H9 (cell line): Measurements from ENCODE around the gene DAD1. TPM values are rescaled to one million over a fixed set of nuclear protein-coding genes. Genes with fewer than 3 reads are reported as not detected.

ENCODE experiments used
- DNase-seq: peaks from one replicate; pipeline ENCODE4 v3.0.0-alpha.2; 2017
- H2AFZ ChIP-seq: one replicate; pipeline ENCODE4 v1.6.1; 2013; ENCODE audit warnings: mild to moderate bottlenecking, low read length, control low read depth, moderate library complexity
- H2AK5ac ChIP-seq: 2 replicates; pipeline ENCODE4 v1.6.1; 2013; ENCODE audit warnings: low read length, control low read depth, mixed read lengths; ENCODE audit not compliant: insufficient read length
- H2BK120ac ChIP-seq: one replicate; pipeline ENCODE4 v1.6.1; 2013; ENCODE audit warnings: low read depth, mild to moderate bottlenecking, low read length, control low read depth, inconsistent platforms; ENCODE audit not compliant: poor library complexity, severe bottlenecking
- H2BK12ac ChIP-seq: 2 replicates; pipeline ENCODE4 v1.6.1; 2013; ENCODE audit warnings: low read length, control low read depth, mixed read lengths, low read depth; ENCODE audit not compliant: insufficient read length
- H2BK15ac ChIP-seq: 2 replicates; pipeline ENCODE4 v1.6.1; 2013; ENCODE audit warnings: low read depth, low read length, control low read depth
- H2BK20ac ChIP-seq: one replicate; pipeline ENCODE4 v1.6.1; 2013; ENCODE audit warnings: low read depth, mild to moderate bottlenecking, low read length, control low read depth, inconsistent platforms; ENCODE audit not compliant: poor library complexity, severe bottlenecking
- H2BK5ac ChIP-seq: 2 replicates; pipeline ENCODE4 v1.6.1; 2013; ENCODE audit warnings: low read length, control low read depth, mixed read lengths; ENCODE audit not compliant: insufficient read length
- H3K14ac ChIP-seq: 2 replicates; pipeline ENCODE4 v1.6.1; 2013; ENCODE audit warnings: low read length, control low read depth; ENCODE audit not compliant: insufficient read depth
- H3K18ac ChIP-seq: 2 replicates; pipeline ENCODE4 v1.6.1; 2013; ENCODE audit warnings: low read depth, mild to moderate bottlenecking, mixed read lengths, low read length, control low read depth; ENCODE audit not compliant: insufficient read length
- H3K23ac ChIP-seq: 2 replicates; pipeline ENCODE4 v1.6.1; 2013; ENCODE audit warnings: low read length, control low read depth, mixed read lengths, low read depth; ENCODE audit not compliant: insufficient read length
- H3K23me2 ChIP-seq: 2 replicates; pipeline ENCODE4 v1.6.1; 2013; ENCODE audit warnings: low read depth, mild to moderate bottlenecking, mixed read lengths, low read length, control low read depth; ENCODE audit not compliant: insufficient read length, poor library complexity, severe bottlenecking
- H3K27ac ChIP-seq: 2 replicates; pipeline ENCODE4 v1.5.1; 2013; ENCODE audit warnings: low read length, control low read depth, mixed read lengths, low read depth; ENCODE audit not compliant: insufficient read length
- H3K27me3 ChIP-seq: 2 replicates; pipeline ENCODE4 v1.6.1; 2013; ENCODE audit warnings: low read length, control low read depth, inconsistent platforms; ENCODE audit not compliant: insufficient read depth
- H3K4ac ChIP-seq: 2 replicates; pipeline ENCODE4 v1.6.1; 2013; ENCODE audit warnings: low read depth, mild to moderate bottlenecking, control low read depth, inconsistent platforms, low read length, moderate library complexity
- H3K4me1 ChIP-seq: 2 replicates; pipeline ENCODE4 v1.6.1; 2013; ENCODE audit warnings: low read length, control low read depth, inconsistent platforms; ENCODE audit not compliant: insufficient read depth
- H3K4me2 ChIP-seq: 2 replicates; pipeline ENCODE4 v1.6.1; 2013; ENCODE audit warnings: low read length, control low read depth, mixed read lengths; ENCODE audit not compliant: insufficient read length, insufficient read depth
- H3K56ac ChIP-seq: 2 replicates; pipeline ENCODE4 v1.6.1; 2013; ENCODE audit warnings: low read depth, mild to moderate bottlenecking, mixed read lengths, low read length, control low read depth; ENCODE audit not compliant: insufficient read length
- H3K79me1 ChIP-seq: 2 replicates; pipeline ENCODE4 v1.6.1; 2013; ENCODE audit warnings: low read depth, mild to moderate bottlenecking, moderate library complexity, low read length, control low read depth, inconsistent platforms; ENCODE audit not compliant: insufficient read depth, poor library complexity, severe bottlenecking
- H3K79me2 ChIP-seq: 2 replicates; pipeline ENCODE4 v1.6.1; 2013; ENCODE audit warnings: low read length, control low read depth, inconsistent platforms; ENCODE audit not compliant: insufficient read depth
- H3K9ac ChIP-seq: 2 replicates; pipeline ENCODE4 v1.6.1; 2013; ENCODE audit warnings: low read length, control low read depth, mixed read lengths; ENCODE audit not compliant: insufficient read length; ENCODE audit errors: extremely low read depth
- H3K9me3 ChIP-seq: one replicate; pipeline ENCODE4 v1.6.1; 2013; ENCODE audit warnings: low read depth, low read length, inconsistent platforms; ENCODE audit not compliant: control insufficient read depth
- H3T11ph ChIP-seq: one replicate; pipeline ENCODE4 v1.6.1; 2013; ENCODE audit warnings: mild to moderate bottlenecking, low read length, control low read depth, inconsistent platforms
- H4K20me1 ChIP-seq: one replicate; pipeline ENCODE4 v1.6.1; 2013; ENCODE audit not compliant: control insufficient read depth, insufficient read length, insufficient read depth
- H4K5ac ChIP-seq: 2 replicates; pipeline ENCODE4 v1.6.1; 2013; ENCODE audit warnings: low read depth, mild to moderate bottlenecking, mixed read lengths, low read length, control low read depth; ENCODE audit not compliant: insufficient read length
- H4K8ac ChIP-seq: replicated peaks from 2 replicates; pipeline ENCODE4 v1.6.1; 2013; ENCODE audit warnings: low read length, control low read depth, mixed read lengths, low read depth; ENCODE audit not compliant: insufficient read length
- H4K91ac ChIP-seq: 2 replicates; pipeline ENCODE4 v1.6.1; 2013; ENCODE audit warnings: low read depth, mild to moderate bottlenecking, moderate library complexity, mixed read lengths, low read length, control low read depth; ENCODE audit not compliant: insufficient read length
- H3K27ac Mint-ChIP-seq, 3 experiments: 2 replicates in 2 of 3; 3 replicates in 1 of 3; pipeline ENCODE4 v1.8.0; 2020 to 2021; ENCODE audit warnings: mixed read lengths in 3 of 3, mild to moderate bottlenecking in 1 of 3, moderate library complexity in 1 of 3
- H3K27me3 Mint-ChIP-seq: 2 replicates; pipeline ENCODE4 v1.8.0; 2021; ENCODE audit warnings: low read depth, mild to moderate bottlenecking, moderate library complexity, mixed read lengths
- H3K36me3 Mint-ChIP-seq, 3 experiments: 2 replicates in 2 of 3; 3 replicates in 1 of 3; pipeline ENCODE4 v1.8.0; 2020 to 2021; ENCODE audit warnings: low read depth in 3 of 3, mixed read lengths in 3 of 3; ENCODE audit not compliant: insufficient read depth in 1 of 3
- H3K4me1 Mint-ChIP-seq, 2 experiments: 2 replicates each; pipeline ENCODE4 v1.8.0; 2020; ENCODE audit warnings: mixed read lengths in 2 of 2
- H3K4me3 Mint-ChIP-seq, 2 experiments: 2 replicates in 1 of 2; 3 replicates in 1 of 2; pipeline ENCODE4 v1.8.0; 2020 to 2021; ENCODE audit warnings: mild to moderate bottlenecking in 2 of 2, mixed read lengths in 2 of 2, moderate library complexity in 1 of 2
- H3K9me3 Mint-ChIP-seq, 2 experiments: 2 replicates in 1 of 2; 3 replicates in 1 of 2; pipeline ENCODE4 v1.8.0; 2020; ENCODE audit warnings: mild to moderate bottlenecking in 2 of 2, mixed read lengths in 2 of 2, moderate library complexity in 1 of 2
- CTCF ChIP-seq: fragments of 200-600 bp; sonication (generic); conservative IDR thresholded peaks from 3 replicates; pipeline ENCODE4 v1.8.0; 2021; ENCODE audit warnings: antibody characterized with exemption, mild to moderate bottlenecking
- WGBS: extraction: QIAGEN DNeasy Blood & Tissue Kit; methylation state at CpG from one replicate; pipeline ENCODE4 v1.1.7; 2013; ENCODE audit warnings: missing lambda C conversion rate, low lambda C conversion rate, mixed read lengths; ENCODE audit not compliant: insufficient read length; ENCODE audit errors: extremely low coverage; 5-methylcytosine and 5-hydroxymethylcytosine counted together
- total RNA-seq: library from RNA; stranded (reverse); gene quantifications from 2 replicates; pipeline ENCODE4 v1.2.1, GENCODE V29; 2021

The DAD1 gene
- total RNA-seq, 1 experiment from 2014 or later = 127 TPM

GRCh38 chr14:22551605-22551997 is 37.4 kb downstream of the DAD1 start:
- no peaks in the 10 kb centered on the region for H3K79me2 ChIP-seq
- H3K4ac ChIP-seq = no peak overlapping the region
- H3K23ac ChIP-seq = no peak overlapping the region
- H3K27ac Mint-ChIP-seq = no peak overlapping the region
- H4K20me1 ChIP-seq = no peaks in the 10 kb centered on the region
- no peak overlapping the region for H2BK15ac ChIP-seq
- no peak overlapping the region for H3K14ac ChIP-seq
- no peak overlapping the region for H3K18ac ChIP-seq
- H3K4me3 Mint-ChIP-seq = no peak overlapping the region
- H4K8ac ChIP-seq = no peak overlapping the region
- no peak overlapping the region for H2AK5ac ChIP-seq
- no peak for TF ChIP-seq CTCF
- no peaks in the 10 kb centered on the region; a peak in 1 of 5 replicates for H3K9me3 Mint-ChIP-seq
- no peak overlapping the region for H2AFZ ChIP-seq
- no peaks in the 10 kb centered on the region for H3K9me3 ChIP-seq
- H3K4me1 ChIP-seq = peaks cover 10% of the 10 kb centered on the region; the same call in 1 of the 2 replicates
- H3K56ac ChIP-seq = no peak overlapping the region
- peaks cover 6% of the 10 kb centered on the region for H3K27me3 Mint-ChIP-seq
- no peaks in the 10 kb centered on the region for H3K79me1 ChIP-seq
- H4K91ac ChIP-seq = no peak overlapping the region
- H2BK20ac ChIP-seq = no peak overlapping the region
- no peak overlapping the region for H4K5ac ChIP-seq
- WGBS = no CpG with 5 or more reads among the region's 5 CpGs
- H2BK5ac ChIP-seq = no peak overlapping the region
- H3K27ac ChIP-seq = no peak overlapping the region
- DNase-seq = no peak
- no peaks in the 10 kb centered on the region for H3K36me3 Mint-ChIP-seq
- H3K4me1 Mint-ChIP-seq = peaks cover 46 to 48% of the 10 kb centered on the region in 2 experiments
- no peaks in the 10 kb centered on the region for H3K27me3 ChIP-seq
- H3K4me2 ChIP-seq = no peak overlapping the region
- H3T11ph ChIP-seq = no peak overlapping the region
- no peaks in the 10 kb centered on the region for H3K23me2 ChIP-seq
- H3K9ac ChIP-seq = no peak overlapping the region
- H2BK12ac ChIP-seq = no peak overlapping the region
- no peak overlapping the region for H2BK120ac ChIP-seq
